Endothelial cell of umbilical vein (primary cell): Measurements from ENCODE around the gene SCUBE3. TPM values are rescaled to one million over a fixed set of nuclear protein-coding genes. Genes with fewer than 3 reads are reported as not detected.

Experiments
- BruUV-seq: library from RNA; stranded (reverse); fragments of 400-500 nt; replicated peaks from 2 replicates; lab custom pipeline; 2021; lab: Mats Ljungman, UMichigan
- CTCF ChIA-PET: fragments of 300-600, 350-600 bp; sonication (Branson Sonifier 250); formaldehyde crosslinking; loops from one replicate; lab custom pipeline; 2021; ENCODE audit warnings: antibody characterized with exemption, inconsistent platforms; lab: Charles Lee
- POLR2A ChIA-PET: fragments of 300-600, 350-600 bp; sonication (Branson Sonifier 250); formaldehyde crosslinking; loops from one replicate; lab custom pipeline; 2021; ENCODE audit warnings: antibody characterized with exemption, inconsistent platforms; lab: Charles Lee
- DNase-seq: peaks from one replicate; pipeline ENCODE4 v3.0.0-alpha.2; 2011; ENCODE audit warnings: low read depth, low spot score
- FAIRE-seq: peaks from 2 replicates; lab custom pipeline; 2011; peaks lifted over from hg19 to GRCh38; lab: Jason Lieb, UNC
- H2AFZ ChIP-seq: 2 replicates; pipeline ENCODE4 v1.6.0; 2012; ENCODE audit warnings: low read depth, low read length, control low read depth, inconsistent platforms
- H3K27ac ChIP-seq: 2 replicates; pipeline ENCODE4 v1.5.1; 2011; ENCODE audit warnings: low read depth, mild to moderate bottlenecking, control low read depth, low read length, moderate library complexity; ENCODE audit not compliant: insufficient read depth
- H3K27me3 ChIP-seq, 2 experiments: 2 replicates each; pipeline versions ENCODE4 v1.6.0 to v1.6.1; 2011; ENCODE audit warnings: low read length in 2 of 2, mixed read lengths in 1 of 2; ENCODE audit not compliant: control insufficient read depth in 2 of 2, insufficient read depth in 2 of 2
- H3K36me3 ChIP-seq, 2 experiments: 2 replicates in 1 of 2; 3 replicates in 1 of 2; pipeline ENCODE4 v1.5.1; 2011; ENCODE audit warnings: low read length in 2 of 2, mild to moderate bottlenecking in 1 of 2, moderate library complexity in 1 of 2; ENCODE audit not compliant: control insufficient read depth in 2 of 2, insufficient read depth in 2 of 2; ENCODE audit errors: extremely low read depth in 1 of 2
- H3K4me1 ChIP-seq: 3 replicates; pipeline ENCODE4 v1.5.1; 2011; ENCODE audit warnings: mild to moderate bottlenecking, low read length; ENCODE audit not compliant: control insufficient read depth, insufficient read depth; ENCODE audit errors: extremely low read depth
- H3K4me2 ChIP-seq: 2 replicates; pipeline ENCODE4 v1.6.1; 2011; ENCODE audit warnings: low read length, control low read depth, mixed read lengths; ENCODE audit not compliant: insufficient read depth
- H3K4me3 ChIP-seq, 3 experiments: fragments of 200-600 bp in 1 of 3; sonication (generic), shearing (Covaris generic) in 1 of 3; replicated peaks in 1 of 3; 2 replicates each; pipeline ENCODE4 v1.5.1; 2011 to 2016; ENCODE audit warnings: control low read depth in 3 of 3, low read length in 3 of 3, mild to moderate bottlenecking in 2 of 3, inconsistent platforms in 1 of 3, low read depth in 1 of 3, moderate library complexity in 1 of 3; ENCODE audit not compliant: insufficient read depth in 1 of 3
- H3K79me2 ChIP-seq: 2 replicates; pipeline ENCODE4 v1.6.0; 2012; ENCODE audit warnings: low read length, inconsistent platforms; ENCODE audit not compliant: control insufficient read depth, insufficient read depth
- H3K9ac ChIP-seq: replicated peaks from 2 replicates; pipeline ENCODE3; 2011; ENCODE audit warnings: low read length, control low read depth; ENCODE audit not compliant: insufficient read depth; ENCODE audit errors: extremely low read depth
- H3K9me1 ChIP-seq: replicated peaks from 3 replicates; pipeline ENCODE4 v1.6.0; 2011; ENCODE audit warnings: mild to moderate bottlenecking, low read length; ENCODE audit not compliant: control insufficient read depth, insufficient read depth; ENCODE audit errors: extremely low read depth
- H3K9me3 ChIP-seq: replicated peaks from 2 replicates; pipeline ENCODE4 v1.5.1; 2012; ENCODE audit warnings: low read length, inconsistent platforms; ENCODE audit not compliant: control insufficient read depth, insufficient read depth
- H4K20me1 ChIP-seq: replicated peaks from 2 replicates; pipeline ENCODE3; 2011; ENCODE audit warnings: mild to moderate bottlenecking, low read length; ENCODE audit not compliant: control insufficient read depth, insufficient read depth; ENCODE audit errors: extremely low read depth
- CTCF ChIP-seq, 2 donors: IDR thresholded peaks; 1 replicate in 1 of 2; 2 replicates in 1 of 2; pipeline ENCODE4 v1.5.1; 2011; ENCODE audit warnings: low read length in 2 of 2, mild to moderate bottlenecking in 2 of 2, moderate library complexity in 2 of 2, control low read depth in 1 of 2, inconsistent platforms in 1 of 2, low read depth in 1 of 2; ENCODE audit not compliant: insufficient read depth in 1 of 2; ENCODE audit errors: extremely low read depth in 1 of 2
- EZH2 ChIP-seq: IDR thresholded peaks from 2 replicates; pipeline ENCODE4 v1.6.1; 2012; ENCODE audit warnings: borderline replicate concordance, low read depth, mild to moderate bottlenecking, moderate library complexity, low read length, inconsistent platforms; ENCODE audit not compliant: severe bottlenecking
- FOS ChIP-seq: IDR thresholded peaks from 2 replicates; pipeline ENCODE4 v1.6.1; 2011; ENCODE audit warnings: mild to moderate bottlenecking, low read length, moderate library complexity, borderline replicate concordance; ENCODE audit not compliant: insufficient read depth
- GATA2 ChIP-seq: IDR thresholded peaks from 2 replicates; pipeline ENCODE4 v1.7.0; 2011; ENCODE audit warnings: low read depth, mild to moderate bottlenecking, moderate library complexity, mixed read lengths, low read length; ENCODE audit not compliant: insufficient read length, insufficient read depth
- JUN ChIP-seq: IDR thresholded peaks from 2 replicates; pipeline ENCODE4 v1.6.1; 2011; ENCODE audit warnings: borderline replicate concordance, low read depth; ENCODE audit not compliant: insufficient read length, insufficient read depth
- MAX ChIP-seq: IDR thresholded peaks from 2 replicates; pipeline ENCODE4 v1.6.1; 2011; ENCODE audit not compliant: insufficient read depth, insufficient read length
- MYC ChIP-seq: IDR thresholded peaks from one replicate; pipeline ENCODE4 v1.6.1; 2011; ENCODE audit warnings: mild to moderate bottlenecking, low read depth, low read length
- POLR2A ChIP-seq: IDR thresholded peaks from 2 replicates; pipeline ENCODE4 v1.6.1; 2012; ENCODE audit warnings: low read depth, mild to moderate bottlenecking, control low read depth, low read length
- POLR2AphosphoS5 ChIP-seq: IDR thresholded peaks from 2 replicates; pipeline ENCODE4 v1.6.1; 2012; ENCODE audit warnings: low read depth, mild to moderate bottlenecking, control low read depth, low read length, moderate library complexity; ENCODE audit not compliant: insufficient read depth
- dilution Hi-C: fragments of 300-500 bp; cut with MboI; formaldehyde crosslinking; loops from one replicate; pipeline ENCODE4 v1.15.0; 2019; ENCODE audit warnings: low sequenced_read_pairs; ENCODE audit not compliant: extremely low pct_ligation_motif_present
- intact Hi-C: fragments of 100-400 bp; cut with micrococcal nuclease; formaldehyde crosslinking; loops from one replicate; pipeline ENCODE4 v1.10.0; 2022
- polyA plus RNA-seq, 4 experiments: library from polyadenylated mRNA; depleted of rRNA in 3 of 4; stranded (reverse) in 3 of 4; unstranded in 1 of 4; fragments of >200 nt; gene quantifications; 2 replicates each; pipeline versions ENCODE4 v1.2.1 to v1.2.3, GENCODE V29; 2011 to 2012; ENCODE audit warnings: missing spikeins in 1 of 4
- total RNA-seq: library from RNA; stranded (reverse); gene quantifications from 2 replicates; pipeline ENCODE4 v1.2.3, GENCODE V29; 2021

Gene SCUBE3
- total and polyA plus RNA-seq, 2 donors (not counting 3 experiments of a cell fraction or from before 2014, with no cell fraction given): 1.1 to 1.5 TPM

GRCh38 chr6:35258336-35258735, 44.6 kb downstream of the SCUBE3 start:
- CTCF ChIA-PET: interaction anchor here (0.7 to 2.2 kb wide), 9 partner anchors 9 to 271 kb away, joined by 3 to 21 read pairs (median 4); partner anchors contain the start of gene RPL10A

GRCh38 chr6:35258858-35259193, 45.1 kb downstream of the SCUBE3 start:
- peak; percentile 49 for FAIRE-seq
- TF ChIP-seq CTCF (IDR thresholded peaks at IDR 0.05; ENCODE audit: extremely low read depth in 1 of 2, insufficient read depth in 1 of 2, low read depth in 1 of 2, low read length in 2 of 2) (peak in 1 of 2 donors; percentile 6), FOS (no peak), MYC (no peak), POLR2A (no peak), POLR2AphosphoS5 (no peak), JUN (no peak), MAX (no peak)
- CTCF ChIA-PET: interaction anchor here (0.6 to 2.2 kb wide), 12 partner anchors 9 to 844 kb away, joined by 3 to 21 read pairs (median 4); partner anchors contain the start of gene RPL10A
- DNase-seq: no peak
- intact Hi-C loops (loop anchor here (5.0 kb wide), 1 partner anchor 42 kb away; no protein-coding TSS in a partner anchor), dilution Hi-C loops (no loop called here)
- Histone ChIP-seq H3K27ac (peak overlapping the region; percentile 25), H3K27me3 (no peaks in the 10 kb centered on the region), H2AFZ (peak overlapping the region; percentile 65), H3K79me2 (peaks cover 3% of the 10 kb centered on the region), H3K36me3 (no peaks in the 10 kb centered on the region), H3K9me1 (no peaks in the 10 kb centered on the region), H3K9ac (peak overlapping the region; percentile 48), H3K4me1 (peaks cover 14% of the 10 kb centered on the region), H3K4me2 (peak overlapping the region; percentile 21), H4K20me1 (no peaks in the 10 kb centered on the region), H3K9me3 (no peaks in the 10 kb centered on the region), H3K4me3 (peak overlapping the region; percentile 8 to 63 (median 54))
- BruUV-seq: TSS peak; percentile 43
- POLR2A ChIA-PET: no interaction called here

More at GRCh38 chr6:35258336-35258735, 44.6 kb downstream of the SCUBE3 start:
- TF ChIP-seq JUN (no peak), EZH2 (no peak), FOS (no peak), GATA2 (no peak), MYC (no peak)
- no peaks in the 10 kb centered on the region for H3K9me3 ChIP-seq
- peak overlapping the region; percentile 21 for H3K4me2 ChIP-seq
- H3K9me1 ChIP-seq: no peaks in the 10 kb centered on the region
- FAIRE-seq (no peak), DNase-seq (no peak)
- H2AFZ ChIP-seq: no peak overlapping the region
- H3K27me3 ChIP-seq: no peaks in the 10 kb centered on the region
- H3K4me3 ChIP-seq: peak overlapping the region; percentile 8 to 63 (median 54)
- dilution Hi-C loops (no loop called here), intact Hi-C loops (loop anchor here (5.0 kb wide), 1 partner anchor 41 kb away; no protein-coding TSS in a partner anchor)
- peak overlapping the region; percentile 48 for H3K9ac ChIP-seq
- POLR2A ChIA-PET: no interaction called here
- peaks cover 14% of the 10 kb centered on the region for H3K4me1 ChIP-seq
- no peaks in the 10 kb centered on the region for H3K36me3 ChIP-seq
- no peak overlapping the region for H3K27ac ChIP-seq
- peaks cover 3% of the 10 kb centered on the region for H3K79me2 ChIP-seq
- no peaks in the 10 kb centered on the region for H4K20me1 ChIP-seq
- no TSS peak for BruUV-seq
